HEK293 (cell line): Measurements from ENCODE around the gene TMSB15A.

Source experiments
- CTCF ChIA-PET: fragments of 350-600 bp; formaldehyde crosslinking; extraction: SDS; loops from one replicate; lab custom pipeline; 2021; ENCODE audit warnings: antibody characterized with exemption; lab: Yijun Ruan, JAX
- POLR2A ChIA-PET: fragments of 300-600 bp; formaldehyde crosslinking; extraction: SDS; loops from one replicate; lab custom pipeline; 2020; ENCODE audit warnings: antibody characterized with exemption, inconsistent platforms; lab: Yijun Ruan, JAX
- H3K27ac ChIP-seq: fragments of 200-500 bp; sonication (Bioruptor generic); 2 replicates; pipeline ENCODE4 v1.5.1; 2014; ENCODE audit warnings: low read depth, low read length, control low read depth, inconsistent platforms; ENCODE audit errors: extremely low read depth
- H3K36me3 ChIP-seq, 2 experiments: fragments of 200-500 bp in 1 of 2; sonication (Bioruptor generic) in 1 of 2; 1 replicate in 1 of 2; 2 replicates in 1 of 2; pipeline ENCODE4 v1.5.1; 2014 to 2017; ENCODE audit warnings: inconsistent platforms in 2 of 2, low read length in 2 of 2; ENCODE audit not compliant: control insufficient read depth in 2 of 2, insufficient read depth in 1 of 2
- H3K4me1 ChIP-seq: fragments of 200-500 bp; sonication (Bioruptor generic); 2 replicates; pipeline ENCODE4 v1.5.1; 2014; ENCODE audit warnings: mild to moderate bottlenecking, low read length, inconsistent platforms; ENCODE audit not compliant: control insufficient read depth, insufficient read depth
- H3K4me3 ChIP-seq: 2 replicates; pipeline ENCODE4 v1.5.1; 2011; ENCODE audit warnings: low read depth, mild to moderate bottlenecking, control low read depth, low read length, moderate library complexity
- H3K9me3 ChIP-seq: fragments of 200-500 bp; sonication (Bioruptor generic); 2 replicates; pipeline ENCODE4 v1.5.1; 2014; ENCODE audit warnings: low read depth, low read length, inconsistent platforms; ENCODE audit not compliant: control insufficient read depth, insufficient read depth
- KLF10 ChIP-seq: fragments of 450-650 bp; IDR thresholded peaks from 2 replicates; pipeline ENCODE4 v1.5.1; 2018; ENCODE audit warnings: missing biosample characterization, mild to moderate bottlenecking, missing genetic modification characterization
- KLF7 ChIP-seq: fragments of 450-650 bp; formaldehyde crosslinking; IDR thresholded peaks from 2 replicates; pipeline ENCODE4 v1.5.1; 2016; ENCODE audit warnings: missing biosample characterization, missing genetic modification characterization, borderline replicate concordance
- REPIN1 ChIP-seq: fragments of 450-650 bp; formaldehyde crosslinking; IDR thresholded peaks from 2 replicates; pipeline ENCODE4 v1.5.1; 2017; ENCODE audit warnings: missing biosample characterization, missing genetic modification characterization, low read depth
- ZBTB17 ChIP-seq: fragments of 450-650 bp; formaldehyde crosslinking; IDR thresholded peaks from 2 replicates; pipeline ENCODE4 v1.5.1; 2016; ENCODE audit warnings: missing biosample characterization, missing genetic modification characterization
- ZBTB21 ChIP-seq: fragments of 450-650 bp; formaldehyde crosslinking; IDR thresholded peaks from 2 replicates; pipeline ENCODE4 v1.5.1; 2017; ENCODE audit warnings: missing biosample characterization, missing genetic modification characterization
- ZFP69B ChIP-seq: fragments of 450-650 bp; formaldehyde crosslinking; IDR thresholded peaks from 2 replicates; pipeline ENCODE4 v1.5.1; 2016; ENCODE audit warnings: missing biosample characterization, missing genetic modification characterization
- ZNF132 ChIP-seq: fragments of 450-650 bp; formaldehyde crosslinking; IDR thresholded peaks from 2 replicates; pipeline ENCODE4 v1.5.1; 2017; ENCODE audit warnings: missing biosample characterization, missing genetic modification characterization, borderline replicate concordance
- ZNF558 ChIP-seq: fragments of 450-650 bp; formaldehyde crosslinking; IDR thresholded peaks from 2 replicates; pipeline ENCODE4 v1.5.1; 2016; ENCODE audit warnings: missing biosample characterization, missing genetic modification characterization
- ZNF626 ChIP-seq: fragments of 450-650 bp; sonication (Bioruptor Pico); formaldehyde crosslinking; IDR thresholded peaks from 2 replicates; pipeline ENCODE4 v1.5.1; 2018; ENCODE audit warnings: missing biosample characterization, missing genetic modification characterization, inconsistent platforms
- ZNF654 ChIP-seq: fragments of 450-650 bp; formaldehyde crosslinking; IDR thresholded peaks from 2 replicates; pipeline ENCODE4 v1.5.1; 2016; ENCODE audit warnings: low read depth, missing biosample characterization, missing genetic modification characterization
- ZNF776 ChIP-seq: fragments of 450-650 bp; formaldehyde crosslinking; IDR thresholded peaks from 2 replicates; pipeline ENCODE4 v1.5.0; 2017; ENCODE audit warnings: missing biosample characterization, missing genetic modification characterization, borderline replicate concordance
- ZNF792 ChIP-seq: fragments of 450-650 bp; formaldehyde crosslinking; IDR thresholded peaks from 2 replicates; pipeline ENCODE4 v1.5.1; 2016; ENCODE audit warnings: missing biosample characterization, missing genetic modification characterization
- TF ChIP-seq, protein P1 (sequence below): fragments of 450-650 bp; formaldehyde crosslinking; IDR thresholded peaks from 2 replicates; pipeline ENCODE4 v1.5.1; 2016; ENCODE audit warnings: missing biosample characterization, missing genetic modification characterization
- TF ChIP-seq, protein P2 (sequence below): fragments of 450-650 bp; formaldehyde crosslinking; IDR thresholded peaks from 2 replicates; pipeline ENCODE4 v1.5.1; 2016; ENCODE audit warnings: missing biosample characterization, missing genetic modification characterization
- TF ChIP-seq, protein P3 (sequence below): fragments of 450-650 bp; formaldehyde crosslinking; IDR thresholded peaks from 2 replicates; pipeline ENCODE4 v1.5.1; 2016; ENCODE audit warnings: missing biosample characterization, missing genetic modification characterization, low read depth
- TF ChIP-seq, protein P4 (sequence below): fragments of 450-650 bp; formaldehyde crosslinking; IDR thresholded peaks from 2 replicates; pipeline ENCODE4 v1.5.1; 2016; ENCODE audit warnings: missing biosample characterization, missing genetic modification characterization
- TF ChIP-seq, protein P5 (sequence below): fragments of 450-650 bp; formaldehyde crosslinking; IDR thresholded peaks from 2 replicates; pipeline ENCODE4 v1.5.1; 2016; ENCODE audit warnings: missing biosample characterization, missing genetic modification characterization
- TF ChIP-seq, protein P6 (sequence below): fragments of 450-650 bp; formaldehyde crosslinking; IDR thresholded peaks from 2 replicates; pipeline ENCODE4 v1.5.1; 2016; ENCODE audit warnings: missing biosample characterization, missing genetic modification characterization

Gene TMSB15A

DNA sequence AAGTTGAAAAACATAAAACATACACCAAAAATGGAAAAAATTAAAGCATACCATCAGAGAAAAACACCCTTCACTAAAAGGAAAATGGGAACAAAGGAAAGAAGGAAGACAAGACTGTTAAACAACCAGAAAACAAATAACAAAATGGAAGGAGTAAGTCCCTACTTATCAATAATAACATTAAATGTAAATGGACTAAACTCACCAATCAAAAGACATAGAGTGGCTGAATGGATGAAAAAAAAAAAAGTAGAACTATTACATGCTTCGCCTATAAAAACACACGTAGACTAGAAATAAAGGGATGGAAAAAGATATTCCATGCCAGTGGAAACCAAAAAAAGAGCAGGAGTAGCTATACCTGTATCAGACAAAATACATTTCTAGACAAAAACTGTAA, 19.4 kb upstream of the TMSB15A start:
- ChIA-PET CTCF (interaction anchor here (0.6 kb wide), 1 partner anchor 13 kb away, joined by 3 read pairs; no protein-coding TSS in a partner anchor), POLR2A (no interaction called here)
- TF ChIP-seq ZNF626 (no peak), ZBTB21 (tag by site-specific recombination) (no peak), ZBTB17 (tag by site-specific recombination) (no peak), REPIN1 (tag by site-specific recombination) (no peak), ZFP69B (tag by site-specific recombination) (no peak), ZNF558 (tag by site-specific recombination) (no peak), ZNF132 (no peak), ZNF792 (no peak), ZNF654 (tag by site-specific recombination) (no peak), KLF7 (tag by site-specific recombination) (no peak), ZNF776 (no peak), KLF10 (tag by site-specific recombination) (no peak)
- TF ChIP-seq, protein P1, sequence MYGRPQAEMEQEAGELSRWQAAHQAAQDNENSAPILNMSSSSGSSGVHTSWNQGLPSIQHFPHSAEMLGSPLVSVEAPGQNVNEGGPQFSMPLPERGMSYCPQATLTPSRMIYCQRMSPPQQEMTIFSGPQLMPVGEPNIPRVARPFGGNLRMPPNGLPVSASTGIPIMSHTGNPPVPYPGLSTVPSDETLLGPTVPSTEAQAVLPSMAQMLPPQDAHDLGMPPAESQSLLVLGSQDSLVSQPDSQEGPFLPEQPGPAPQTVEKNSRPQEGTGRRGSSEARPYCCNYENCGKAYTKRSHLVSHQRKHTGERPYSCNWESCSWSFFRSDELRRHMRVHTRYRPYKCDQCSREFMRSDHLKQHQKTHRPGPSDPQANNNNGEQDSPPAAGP (tag by site-specific recombination): no peak
- TF ChIP-seq, protein P2, sequence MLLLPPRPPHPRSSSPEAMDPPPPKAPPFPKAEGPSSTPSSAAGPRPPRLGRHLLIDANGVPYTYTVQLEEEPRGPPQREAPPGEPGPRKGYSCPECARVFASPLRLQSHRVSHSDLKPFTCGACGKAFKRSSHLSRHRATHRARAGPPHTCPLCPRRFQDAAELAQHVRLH (tag by site-specific recombination): no peak
- TF ChIP-seq, protein P3, sequence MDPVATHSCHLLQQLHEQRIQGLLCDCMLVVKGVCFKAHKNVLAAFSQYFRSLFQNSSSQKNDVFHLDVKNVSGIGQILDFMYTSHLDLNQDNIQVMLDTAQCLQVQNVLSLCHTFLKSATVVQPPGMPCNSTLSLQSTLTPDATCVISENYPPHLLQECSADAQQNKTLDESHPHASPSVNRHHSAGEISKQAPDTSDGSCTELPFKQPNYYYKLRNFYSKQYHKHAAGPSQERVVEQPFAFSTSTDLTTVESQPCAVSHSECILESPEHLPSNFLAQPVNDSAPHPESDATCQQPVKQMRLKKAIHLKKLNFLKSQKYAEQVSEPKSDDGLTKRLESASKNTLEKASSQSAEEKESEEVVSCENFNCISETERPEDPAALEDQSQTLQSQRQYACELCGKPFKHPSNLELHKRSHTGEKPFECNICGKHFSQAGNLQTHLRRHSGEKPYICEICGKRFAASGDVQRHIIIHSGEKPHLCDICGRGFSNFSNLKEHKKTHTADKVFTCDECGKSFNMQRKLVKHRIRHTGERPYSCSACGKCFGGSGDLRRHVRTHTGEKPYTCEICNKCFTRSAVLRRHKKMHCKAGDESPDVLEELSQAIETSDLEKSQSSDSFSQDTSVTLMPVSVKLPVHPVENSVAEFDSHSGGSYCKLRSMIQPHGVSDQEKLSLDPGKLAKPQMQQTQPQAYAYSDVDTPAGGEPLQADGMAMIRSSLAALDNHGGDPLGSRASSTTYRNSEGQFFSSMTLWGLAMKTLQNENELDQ: no peak
- TF ChIP-seq, protein P4, sequence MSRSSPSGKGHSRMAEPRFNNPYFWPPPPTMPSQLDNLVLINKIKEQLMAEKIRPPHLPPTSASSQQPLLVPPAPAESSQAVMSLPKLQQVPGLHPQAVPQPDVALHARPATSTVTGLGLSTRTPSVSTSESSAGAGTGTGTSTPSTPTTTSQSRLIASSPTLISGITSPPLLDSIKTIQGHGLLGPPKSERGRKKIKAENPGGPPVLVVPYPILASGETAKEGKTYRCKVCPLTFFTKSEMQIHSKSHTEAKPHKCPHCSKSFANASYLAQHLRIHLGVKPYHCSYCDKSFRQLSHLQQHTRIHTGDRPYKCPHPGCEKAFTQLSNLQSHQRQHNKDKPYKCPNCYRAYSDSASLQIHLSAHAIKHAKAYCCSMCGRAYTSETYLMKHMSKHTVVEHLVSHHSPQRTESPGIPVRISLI: no peak
- TF ChIP-seq, protein P5, sequence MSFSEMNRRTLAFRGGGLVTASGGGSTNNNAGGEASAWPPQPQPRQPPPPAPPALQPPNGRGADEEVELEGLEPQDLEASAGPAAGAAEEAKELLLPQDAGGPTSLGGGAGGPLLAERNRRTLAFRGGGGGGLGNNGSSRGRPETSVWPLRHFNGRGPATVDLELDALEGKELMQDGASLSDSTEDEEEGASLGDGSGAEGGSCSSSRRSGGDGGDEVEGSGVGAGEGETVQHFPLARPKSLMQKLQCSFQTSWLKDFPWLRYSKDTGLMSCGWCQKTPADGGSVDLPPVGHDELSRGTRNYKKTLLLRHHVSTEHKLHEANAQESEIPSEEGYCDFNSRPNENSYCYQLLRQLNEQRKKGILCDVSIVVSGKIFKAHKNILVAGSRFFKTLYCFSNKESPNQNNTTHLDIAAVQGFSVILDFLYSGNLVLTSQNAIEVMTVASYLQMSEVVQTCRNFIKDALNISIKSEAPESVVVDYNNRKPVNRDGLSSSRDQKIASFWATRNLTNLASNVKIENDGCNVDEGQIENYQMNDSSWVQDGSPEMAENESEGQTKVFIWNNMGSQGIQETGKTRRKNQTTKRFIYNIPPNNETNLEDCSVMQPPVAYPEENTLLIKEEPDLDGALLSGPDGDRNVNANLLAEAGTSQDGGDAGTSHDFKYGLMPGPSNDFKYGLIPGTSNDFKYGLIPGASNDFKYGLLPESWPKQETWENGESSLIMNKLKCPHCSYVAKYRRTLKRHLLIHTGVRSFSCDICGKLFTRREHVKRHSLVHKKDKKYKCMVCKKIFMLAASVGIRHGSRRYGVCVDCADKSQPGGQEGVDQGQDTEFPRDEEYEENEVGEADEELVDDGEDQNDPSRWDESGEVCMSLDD (tag by site-specific recombination): no peak
- TF ChIP-seq, protein P6, sequence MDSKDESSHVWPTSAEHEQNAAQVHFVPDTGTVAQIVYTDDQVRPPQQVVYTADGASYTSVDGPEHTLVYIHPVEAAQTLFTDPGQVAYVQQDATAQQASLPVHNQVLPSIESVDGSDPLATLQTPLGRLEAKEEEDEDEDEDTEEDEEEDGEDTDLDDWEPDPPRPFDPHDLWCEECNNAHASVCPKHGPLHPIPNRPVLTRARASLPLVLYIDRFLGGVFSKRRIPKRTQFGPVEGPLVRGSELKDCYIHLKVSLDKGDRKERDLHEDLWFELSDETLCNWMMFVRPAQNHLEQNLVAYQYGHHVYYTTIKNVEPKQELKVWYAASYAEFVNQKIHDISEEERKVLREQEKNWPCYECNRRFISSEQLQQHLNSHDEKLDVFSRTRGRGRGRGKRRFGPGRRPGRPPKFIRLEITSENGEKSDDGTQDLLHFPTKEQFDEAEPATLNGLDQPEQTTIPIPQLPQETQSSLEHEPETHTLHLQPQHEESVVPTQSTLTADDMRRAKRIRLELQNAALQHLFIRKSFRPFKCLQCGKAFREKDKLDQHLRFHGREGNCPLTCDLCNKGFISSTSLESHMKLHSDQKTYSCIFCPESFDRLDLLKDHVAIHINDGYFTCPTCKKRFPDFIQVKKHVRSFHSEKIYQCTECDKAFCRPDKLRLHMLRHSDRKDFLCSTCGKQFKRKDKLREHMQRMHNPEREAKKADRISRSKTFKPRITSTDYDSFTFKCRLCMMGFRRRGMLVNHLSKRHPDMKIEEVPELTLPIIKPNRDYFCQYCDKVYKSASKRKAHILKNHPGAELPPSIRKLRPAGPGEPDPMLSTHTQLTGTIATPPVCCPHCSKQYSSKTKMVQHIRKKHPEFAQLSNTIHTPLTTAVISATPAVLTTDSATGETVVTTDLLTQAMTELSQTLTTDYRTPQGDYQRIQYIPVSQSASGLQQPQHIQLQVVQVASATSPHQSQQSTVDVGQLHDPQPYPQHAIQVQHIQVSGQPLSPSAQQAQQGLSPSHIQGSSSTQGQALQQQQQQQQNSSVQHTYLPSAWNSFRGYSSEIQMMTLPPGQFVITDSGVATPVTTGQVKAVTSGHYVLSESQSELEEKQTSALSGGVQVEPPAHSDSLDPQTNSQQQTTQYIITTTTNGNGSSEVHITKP (tag by site-specific recombination): no peak
- no peaks in the 10 kb centered on the region for H3K9me3 ChIP-seq
- H3K4me1 ChIP-seq: no peaks in the 10 kb centered on the region
- no peak overlapping the region for H3K4me3 ChIP-seq
- no peaks in the 10 kb centered on the region for H3K36me3 ChIP-seq
- H3K27ac ChIP-seq: no peak overlapping the region
